Epithelial cell of umbilical artery (primary cell): Measurements from ENCODE around the gene TTC36. TPM values are rescaled to one million over a fixed set of nuclear protein-coding genes. Genes with fewer than 3 reads are reported as not detected.

Source experiments
- total RNA-seq: library from RNA; depleted of rRNA; stranded (reverse); fragments of >200 nt; gene quantifications from 2 replicates; pipeline ENCODE4 v1.2.3, GENCODE V29; 2014

Gene TTC36, protein sequence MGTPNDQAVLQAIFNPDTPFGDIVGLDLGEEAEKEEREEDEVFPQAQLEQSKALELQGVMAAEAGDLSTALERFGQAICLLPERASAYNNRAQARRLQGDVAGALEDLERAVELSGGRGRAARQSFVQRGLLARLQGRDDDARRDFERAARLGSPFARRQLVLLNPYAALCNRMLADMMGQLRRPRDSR
- 0.65 TPM in 1 of 2 replicates, not detected in the other for total RNA-seq

DNA sequence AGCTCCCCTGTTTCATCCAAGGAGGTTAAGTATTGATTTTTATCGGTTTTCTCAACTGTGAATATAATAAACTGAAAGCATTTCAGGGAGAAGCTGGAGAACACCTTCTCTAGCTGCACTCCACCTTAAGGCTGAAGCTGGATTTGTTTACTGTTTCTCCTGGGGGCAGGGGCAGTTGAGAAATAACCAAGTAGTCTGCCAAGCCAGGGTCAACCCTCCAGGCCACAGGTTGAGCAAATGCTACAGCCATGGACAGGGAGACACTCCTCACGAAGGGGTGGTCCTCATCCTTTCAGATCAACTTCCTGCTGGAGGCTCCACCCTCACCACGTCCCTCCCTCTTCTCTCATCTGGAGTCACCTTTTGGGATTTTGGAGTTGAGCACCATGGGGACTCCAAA lies at the start of gene TTC36:
Gene TTC36 (plus strand): TSS at position 366 of the 400 bp plus-strand sequence. CDS start 21 bp downstream, at position 387.

DNA sequence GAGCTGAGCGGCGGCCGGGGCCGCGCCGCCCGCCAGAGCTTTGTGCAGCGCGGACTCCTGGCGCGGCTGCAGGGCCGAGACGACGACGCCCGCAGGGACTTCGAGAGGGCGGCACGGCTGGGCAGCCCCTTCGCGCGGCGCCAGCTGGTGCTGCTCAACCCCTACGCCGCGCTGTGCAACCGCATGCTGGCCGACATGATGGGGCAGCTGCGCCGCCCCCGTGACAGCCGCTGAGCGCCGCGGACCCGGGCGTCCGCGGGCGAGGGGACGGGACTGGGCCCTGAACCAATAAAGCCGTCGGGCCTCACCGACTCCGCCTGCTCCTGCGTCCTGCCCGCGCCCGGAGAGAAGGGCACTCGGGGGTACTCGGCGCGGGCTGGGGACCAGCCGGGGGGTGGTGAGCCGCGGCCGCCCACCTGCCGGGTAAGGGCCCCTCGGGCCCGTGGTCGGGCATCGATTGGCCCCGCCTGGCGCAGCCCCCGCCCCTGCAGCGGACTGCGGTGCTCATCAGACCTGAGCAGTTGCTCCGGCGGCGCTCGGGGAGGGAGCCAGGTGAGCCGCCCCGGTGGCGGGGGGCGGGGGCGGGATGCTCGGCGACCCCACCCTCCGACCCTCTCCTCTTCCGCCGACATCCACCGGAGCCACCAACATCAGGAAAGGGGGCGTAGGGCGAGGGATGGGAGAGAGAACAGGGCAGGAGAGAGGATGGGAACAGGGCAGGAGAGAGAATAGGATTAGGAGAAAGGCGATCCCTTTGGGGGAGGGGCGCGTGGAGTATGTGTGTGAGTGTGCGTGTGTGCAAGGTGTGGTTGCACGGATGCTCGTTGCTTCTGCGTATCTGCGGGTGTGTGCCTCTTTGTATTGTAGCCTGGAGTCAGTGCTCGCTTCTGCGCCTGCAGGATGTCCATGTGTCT lies 3.7 kb downstream of the TTC36 start, which contains the start of gene TMEM25:
Gene TMEM25 (plus strand): TSS at position 510 of the 914 bp plus-strand sequence. CDS start 610 bp downstream, outside the sequence.

DNA sequence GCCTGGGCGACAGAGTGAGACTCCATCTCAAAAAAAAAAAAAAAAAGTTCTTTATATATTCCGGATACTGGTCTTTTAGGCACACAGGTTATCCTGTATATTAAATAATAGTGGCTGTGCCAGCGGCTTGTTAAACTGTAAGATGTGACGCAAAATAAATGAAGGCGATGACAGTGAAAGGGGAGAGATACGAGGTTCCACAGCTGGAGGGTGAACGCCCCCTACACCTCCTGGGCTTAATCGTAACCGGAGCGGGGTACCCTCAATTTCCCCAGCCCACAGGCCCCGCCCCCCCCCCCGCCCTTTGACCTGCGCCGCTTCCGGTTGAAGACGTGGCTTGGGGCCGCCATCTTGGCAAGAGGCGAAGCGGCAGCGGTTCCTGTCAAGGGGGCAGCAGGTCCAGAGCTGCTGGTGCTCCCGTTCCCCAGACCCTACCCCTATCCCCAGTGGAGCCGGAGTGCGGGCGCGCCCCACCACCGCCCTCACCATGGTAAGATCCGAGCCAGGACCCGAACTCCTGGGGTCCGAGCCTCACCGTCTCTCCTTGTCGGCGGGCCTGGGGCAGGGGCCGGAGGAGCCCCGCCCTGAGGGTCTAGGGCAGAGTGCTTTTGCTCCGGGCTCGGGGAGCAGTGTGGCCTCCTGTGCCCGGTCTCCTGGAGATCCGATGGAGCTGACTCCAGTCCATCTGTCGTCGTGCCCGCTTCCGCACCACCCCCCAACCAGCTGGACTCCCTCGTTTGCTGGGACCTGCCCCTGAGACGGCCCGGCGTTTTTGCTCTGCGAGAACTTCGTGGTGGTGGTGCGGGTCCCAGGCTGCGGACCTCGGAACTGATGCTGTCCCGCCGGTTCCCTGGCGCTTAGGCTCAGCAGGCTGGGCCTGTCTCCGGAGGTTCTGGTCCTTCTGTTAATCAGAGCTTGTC lies 45.0 kb downstream of the TTC36 start, which contains the start of gene ARCN1:
Gene ARCN1 (plus strand): TSS at position 349 of the 920 bp plus-strand sequence. CDS start 139 bp downstream, at position 488.

Other genes starting within 250 kb of the TTC36 start
- not detected in 2 replicates for gene CD3E, start 222.7 kb upstream of the TTC36 start, total RNA-seq
- not detected in 2 replicates for gene CD3D, start 184.8 kb upstream of the TTC36 start, total RNA-seq
- gene CD3G, start 183.1 kb upstream of the TTC36 start, total RNA-seq = not detected in 2 replicates
- 24.7 and 29.3 TPM in 2 replicates for gene UBE4A, start 167.9 kb upstream of the TTC36 start, total RNA-seq
- 52.9 and 155 TPM in 2 replicates for gene ATP5MG, start 125.9 kb upstream of the TTC36 start, total RNA-seq
- gene KMT2A, start 91.0 kb upstream of the TTC36 start, total RNA-seq = 14.9 and 40.0 TPM in 2 replicates
- 12.3 and 21.4 TPM in 2 replicates for gene TMEM25, start 3.7 kb downstream of the TTC36 start, total RNA-seq
- 23.1 and 32.2 TPM in 2 replicates for gene IFT46, start 38.5 kb downstream of the TTC36 start, total RNA-seq
- gene ARCN1, start 44.9 kb downstream of the TTC36 start, total RNA-seq = 124 and 125 TPM in 2 replicates
- 92.7 and 108 TPM in 2 replicates for gene PHLDB1, start 80.1 kb downstream of the TTC36 start, total RNA-seq
- gene TREH, start 152.2 kb downstream of the TTC36 start, total RNA-seq = under 0.01 TPM in 1 of 2 replicates, not detected in the other